BE2C (cell line): ENCODE results near the gene SREBF2.

Experiments used
- DNase-seq: peaks from one replicate; pipeline ENCODE4 v3.0.0-alpha.2; 2020
- H3K27me3 ChIP-seq: fragments of 250-450 bp; sonication (Bioruptor Pico); 2 replicates; pipeline ENCODE4 v1.5.1; 2020; ENCODE audit warnings: mild to moderate bottlenecking
- H3K36me3 ChIP-seq: fragments of 250-450 bp; sonication (Bioruptor Pico); 2 replicates; pipeline ENCODE4 v1.5.1; 2020; ENCODE audit warnings: mild to moderate bottlenecking
- H3K4me1 ChIP-seq: fragments of 250-450 bp; sonication (Bioruptor Pico); 2 replicates; pipeline ENCODE4 v1.5.1; 2020
- H3K4me3 ChIP-seq: 2 replicates; pipeline ENCODE4 v1.5.1; 2011; ENCODE audit warnings: low read depth, low read length
- H3K9me3 ChIP-seq: fragments of 250-450 bp; sonication (Bioruptor Pico); 2 replicates; pipeline ENCODE4 v1.5.1; 2020
- TF ChIP-seq, protein P1 (sequence below): IDR thresholded peaks from 2 replicates; pipeline ENCODE4 v1.5.1; 2012; ENCODE audit warnings: mild to moderate bottlenecking, low read depth, low read length

SREBF2 gene

DNA sequence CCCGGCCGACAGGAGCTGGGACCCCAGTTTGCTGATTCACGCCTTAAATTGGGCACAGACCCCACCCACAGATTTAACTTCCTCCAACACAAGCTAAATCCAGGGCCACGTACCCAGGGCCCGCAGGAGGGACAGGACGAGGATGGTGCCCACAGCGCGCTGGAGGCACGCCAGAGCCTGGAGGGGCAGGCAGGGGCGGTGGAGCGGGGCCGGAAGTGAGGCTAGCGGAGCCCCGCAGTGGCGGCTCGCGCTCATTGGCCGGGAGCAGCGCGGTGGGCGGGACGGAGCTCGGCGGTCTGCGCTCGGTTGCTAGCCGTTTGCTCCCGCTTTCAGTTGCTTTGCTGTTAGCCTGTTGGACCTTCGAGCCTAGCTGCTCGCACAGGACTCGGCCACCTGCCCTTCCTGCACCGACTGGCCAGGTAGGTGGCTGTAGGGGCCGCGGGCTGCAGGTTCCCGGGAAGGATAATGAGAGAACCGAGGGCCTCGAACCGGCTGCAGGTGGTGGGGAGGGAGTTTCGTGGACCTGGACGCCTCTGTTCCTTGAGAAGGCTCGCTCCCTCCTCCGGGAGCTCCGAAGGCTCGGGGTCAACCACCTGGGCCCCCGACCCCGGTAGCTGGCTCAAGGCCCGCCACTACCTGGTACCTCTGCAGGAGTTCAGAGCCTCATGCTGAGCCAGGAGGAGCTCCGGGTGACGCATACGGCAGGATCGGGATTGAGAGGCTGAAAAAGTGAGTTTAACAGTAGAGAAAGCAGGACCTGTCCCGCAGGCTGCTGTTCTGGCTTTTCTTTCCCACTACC is 32.4 kb upstream of the SREBF2 start, which contains the start of gene CCDC134:
TSS of gene CCDC134 (plus strand) at position 332 of the 799 bp plus-strand sequence. CDS start 8,212 bp downstream, outside the sequence.
- TF ChIP-seq, protein P1, sequence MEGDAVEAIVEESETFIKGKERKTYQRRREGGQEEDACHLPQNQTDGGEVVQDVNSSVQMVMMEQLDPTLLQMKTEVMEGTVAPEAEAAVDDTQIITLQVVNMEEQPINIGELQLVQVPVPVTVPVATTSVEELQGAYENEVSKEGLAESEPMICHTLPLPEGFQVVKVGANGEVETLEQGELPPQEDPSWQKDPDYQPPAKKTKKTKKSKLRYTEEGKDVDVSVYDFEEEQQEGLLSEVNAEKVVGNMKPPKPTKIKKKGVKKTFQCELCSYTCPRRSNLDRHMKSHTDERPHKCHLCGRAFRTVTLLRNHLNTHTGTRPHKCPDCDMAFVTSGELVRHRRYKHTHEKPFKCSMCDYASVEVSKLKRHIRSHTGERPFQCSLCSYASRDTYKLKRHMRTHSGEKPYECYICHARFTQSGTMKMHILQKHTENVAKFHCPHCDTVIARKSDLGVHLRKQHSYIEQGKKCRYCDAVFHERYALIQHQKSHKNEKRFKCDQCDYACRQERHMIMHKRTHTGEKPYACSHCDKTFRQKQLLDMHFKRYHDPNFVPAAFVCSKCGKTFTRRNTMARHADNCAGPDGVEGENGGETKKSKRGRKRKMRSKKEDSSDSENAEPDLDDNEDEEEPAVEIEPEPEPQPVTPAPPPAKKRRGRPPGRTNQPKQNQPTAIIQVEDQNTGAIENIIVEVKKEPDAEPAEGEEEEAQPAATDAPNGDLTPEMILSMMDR: no peak
- DNase-seq: peak; percentile 96
- H3K36me3 ChIP-seq: no peaks in the 10 kb centered on the region
- no peaks in the 10 kb centered on the region for H3K27me3 ChIP-seq
- no peaks in the 10 kb centered on the region for H3K9me3 ChIP-seq
- peaks cover 9% of the 10 kb centered on the region for H3K4me1 ChIP-seq
- peak within 1 kb of the TSS; percentile 95 for H3K4me3 ChIP-seq

DNA sequence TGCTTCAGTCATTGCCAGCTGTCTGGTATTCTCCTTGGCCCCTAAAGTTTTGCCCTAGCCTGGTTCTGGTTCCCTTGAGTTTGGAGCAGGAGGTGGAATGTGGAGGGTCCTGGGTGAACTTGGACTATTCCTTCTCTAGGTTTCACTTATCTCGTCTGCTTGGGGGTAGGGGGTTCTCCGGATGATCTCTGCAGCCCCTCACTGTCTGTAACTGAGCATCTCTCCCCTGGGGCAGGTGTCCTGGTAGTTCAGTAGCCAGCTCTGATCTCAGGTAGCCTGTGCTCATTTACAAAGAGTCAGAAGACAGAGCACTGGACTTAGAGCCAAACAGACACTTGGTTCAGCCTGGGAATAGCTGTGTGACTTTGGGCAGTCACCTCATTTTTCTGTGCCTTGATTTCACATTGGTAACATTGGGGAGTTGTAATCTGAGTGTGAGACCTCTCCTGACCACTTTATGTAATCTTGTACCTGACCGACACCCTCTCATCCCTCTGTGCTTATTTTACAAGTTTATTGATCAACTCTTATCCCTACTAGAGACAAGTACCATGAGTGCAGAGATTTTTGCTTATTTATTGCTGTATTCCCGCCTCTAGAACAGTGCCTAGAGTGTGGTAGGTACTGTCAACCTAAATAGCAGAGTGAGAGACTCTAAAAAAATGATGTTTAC is 31.6 kb upstream of the SREBF2 start:
- no peak for DNase-seq
- H3K4me3 ChIP-seq: peak overlapping the region; percentile 95

DNA sequence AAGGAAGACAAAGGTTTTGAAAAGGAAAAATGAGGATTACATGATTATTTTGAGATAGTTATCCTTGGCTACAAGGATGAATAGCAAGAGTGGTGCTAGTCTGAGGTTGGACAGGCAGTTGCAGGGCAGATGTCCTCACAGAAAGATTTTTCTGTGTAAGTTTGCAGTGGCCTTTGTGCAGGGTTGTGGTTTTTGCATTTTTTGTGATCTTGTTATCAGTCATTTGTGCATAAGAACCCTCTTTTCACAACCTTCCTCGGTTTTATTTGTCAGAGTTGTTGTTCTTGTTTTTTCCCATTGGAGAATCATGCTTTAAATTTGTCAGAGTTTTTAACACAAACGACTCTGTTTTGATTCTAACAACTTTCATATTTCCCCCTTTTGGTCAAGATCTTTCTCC is 31.0 kb upstream of the SREBF2 start:
- no peaks in the 10 kb centered on the region for H3K36me3 ChIP-seq
- no peaks in the 10 kb centered on the region for H3K27me3 ChIP-seq
- DNase-seq: no peak
- H3K9me3 ChIP-seq: no peaks in the 10 kb centered on the region
- H3K4me3 ChIP-seq: peak overlapping the region; percentile 95
- H3K4me1 ChIP-seq: peaks cover 9% of the 10 kb centered on the region
- TF ChIP-seq, protein P1: no peak

More for the DNA sequence above, 31.6 kb upstream of the SREBF2 start:
- no peaks in the 10 kb centered on the region for H3K36me3 ChIP-seq
- no peaks in the 10 kb centered on the region for H3K9me3 ChIP-seq
- H3K4me1 ChIP-seq: peaks cover 9% of the 10 kb centered on the region
- TF ChIP-seq, protein P1: no peak
- no peaks in the 10 kb centered on the region for H3K27me3 ChIP-seq

DNA sequence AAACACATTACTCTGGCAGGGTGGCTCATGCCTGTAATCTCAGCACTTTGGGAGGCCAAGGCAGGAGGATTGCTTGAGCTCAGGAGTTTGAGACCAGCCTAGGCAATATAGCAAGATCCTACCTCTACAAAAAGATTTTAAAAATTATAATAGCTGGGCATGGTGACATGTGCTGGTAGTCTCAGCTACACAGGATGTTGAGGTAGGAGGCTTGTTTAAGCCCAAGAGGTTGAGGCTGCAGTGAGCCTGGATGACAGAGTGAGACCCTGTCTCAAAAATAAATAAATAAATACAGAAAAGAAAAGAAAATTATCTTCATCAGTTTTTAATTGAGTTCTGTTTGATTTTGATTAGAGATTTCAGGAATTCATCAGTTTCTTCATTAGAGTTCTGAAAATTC is 27.3 kb upstream of the SREBF2 start:
- peaks cover 3% of the 10 kb centered on the region for H3K4me1 ChIP-seq
- H3K9me3 ChIP-seq: no peaks in the 10 kb centered on the region
- H3K36me3 ChIP-seq: no peaks in the 10 kb centered on the region
- no peaks in the 10 kb centered on the region for H3K27me3 ChIP-seq
- DNase-seq: no peak
- TF ChIP-seq, protein P1: no peak
- H3K4me3 ChIP-seq: no peak overlapping the region

DNA sequence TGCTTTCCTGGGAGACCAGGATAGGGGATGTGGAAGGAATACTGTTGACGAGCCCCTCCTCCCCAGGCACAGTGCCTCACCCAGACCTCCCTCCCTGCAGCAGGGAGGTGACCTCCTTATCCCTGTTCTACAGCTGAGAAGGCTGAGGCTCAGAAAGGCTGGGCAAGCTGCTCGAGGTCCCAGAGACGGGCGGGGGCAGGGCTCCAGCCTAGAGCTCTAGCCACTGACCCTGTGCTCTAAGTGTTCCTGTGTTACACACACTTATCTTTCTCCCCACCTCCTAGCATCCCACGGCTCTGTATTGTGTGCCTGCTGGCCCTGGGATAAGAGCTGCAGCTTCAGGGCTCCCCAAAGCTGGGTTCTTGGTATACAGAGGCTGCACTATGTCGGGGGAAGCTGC is 24.5 kb upstream of the SREBF2 start:
- peaks cover 10% of the 10 kb centered on the region for H3K36me3 ChIP-seq
- DNase-seq: no peak
- H3K9me3 ChIP-seq: no peaks in the 10 kb centered on the region
- TF ChIP-seq, protein P1: no peak
- no peak overlapping the region for H3K4me3 ChIP-seq
- no peaks in the 10 kb centered on the region for H3K4me1 ChIP-seq
- no peaks in the 10 kb centered on the region for H3K27me3 ChIP-seq

DNA sequence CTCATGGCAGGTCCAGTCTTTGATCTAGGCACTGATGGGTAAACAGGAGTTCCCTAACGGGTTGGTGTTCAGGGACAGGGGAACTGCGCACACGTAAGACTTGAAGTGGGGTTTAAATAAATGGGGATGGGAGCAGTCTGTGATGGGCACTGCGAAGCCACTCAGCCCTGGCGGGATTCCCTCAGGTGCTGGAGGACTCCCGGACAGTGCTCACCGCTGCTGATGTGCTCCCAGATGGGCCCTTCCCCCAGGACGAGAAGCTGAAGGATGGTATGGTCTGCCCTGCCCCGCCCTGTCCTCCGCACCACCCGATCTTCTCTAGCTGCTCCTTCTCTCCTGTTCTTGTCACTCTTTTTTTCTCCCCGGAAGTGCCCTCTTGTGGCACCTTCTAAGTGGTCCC is 22.9 kb upstream of the SREBF2 start:
- H3K9me3 ChIP-seq: no peaks in the 10 kb centered on the region
- no peaks in the 10 kb centered on the region for H3K27me3 ChIP-seq
- no peaks in the 10 kb centered on the region for H3K4me1 ChIP-seq
- TF ChIP-seq, protein P1: no peak
- peaks cover 17% of the 10 kb centered on the region for H3K36me3 ChIP-seq
- DNase-seq: no peak
- H3K4me3 ChIP-seq: no peak overlapping the region
